Trophoblast cell (in vitro differentiated cells and primary cell): ENCODE results near the gene PTPRT.

ENCODE experiments used
- DNase-seq, 2 donors: peaks; one replicate each; pipeline ENCODE4 v3.0.0-alpha.2; 2016
- H2AFZ ChIP-seq: 2 replicates; pipeline ENCODE4 v1.6.1; 2013; ENCODE audit warnings: low read length, moderate library complexity, mild to moderate bottlenecking; ENCODE audit not compliant: insufficient read depth, poor library complexity
- H2AK5ac ChIP-seq: 2 replicates; pipeline ENCODE4 v1.6.1; 2013; ENCODE audit warnings: mild to moderate bottlenecking, low read length
- H2BK120ac ChIP-seq: 2 replicates; pipeline ENCODE4 v1.6.1; 2013; ENCODE audit warnings: low read length, mild to moderate bottlenecking, moderate library complexity; ENCODE audit not compliant: insufficient read depth, poor library complexity
- H2BK12ac ChIP-seq: 2 replicates; pipeline ENCODE4 v1.6.1; 2013; ENCODE audit warnings: mild to moderate bottlenecking, low read length, moderate library complexity
- H2BK5ac ChIP-seq: 2 replicates; pipeline ENCODE4 v1.6.1; 2013; ENCODE audit warnings: low read length, low read depth, moderate library complexity, mild to moderate bottlenecking; ENCODE audit not compliant: poor library complexity
- H3K14ac ChIP-seq: 2 replicates; pipeline ENCODE4 v1.6.1; 2013; ENCODE audit warnings: mild to moderate bottlenecking, low read length
- H3K18ac ChIP-seq: 2 replicates; pipeline ENCODE4 v1.6.1; 2013; ENCODE audit warnings: mild to moderate bottlenecking, low read length
- H3K23ac ChIP-seq: 2 replicates; pipeline ENCODE4 v1.6.1; 2013; ENCODE audit warnings: low read length
- H3K27ac ChIP-seq: 2 replicates; pipeline ENCODE4 v1.5.1; 2013; ENCODE audit warnings: low read depth, mild to moderate bottlenecking, inconsistent platforms, low read length, moderate library complexity
- H3K27me3 ChIP-seq: 2 replicates; pipeline ENCODE4 v1.6.1; 2013; ENCODE audit warnings: inconsistent platforms, mild to moderate bottlenecking, low read length, moderate library complexity; ENCODE audit not compliant: insufficient read depth
- H3K36me3 ChIP-seq, 2 experiments: 1 replicate in 1 of 2; 2 replicates in 1 of 2; pipeline ENCODE4 v1.6.1; 2013; ENCODE audit warnings: low read length in 2 of 2, mild to moderate bottlenecking in 2 of 2, moderate library complexity in 1 of 2; ENCODE audit not compliant: insufficient read depth in 2 of 2, control insufficient read depth in 1 of 2
- H3K4ac ChIP-seq: 2 replicates; pipeline ENCODE4 v1.6.1; 2013; ENCODE audit warnings: low read depth, mild to moderate bottlenecking, low read length, moderate library complexity
- H3K4me1 ChIP-seq, 2 experiments: 1 replicate in 1 of 2; 2 replicates in 1 of 2; pipeline ENCODE4 v1.6.1; 2013; ENCODE audit warnings: low read length in 2 of 2, mild to moderate bottlenecking in 2 of 2, moderate library complexity in 1 of 2; ENCODE audit not compliant: insufficient read depth in 2 of 2, control insufficient read depth in 1 of 2
- H3K4me2 ChIP-seq: 2 replicates; pipeline ENCODE4 v1.6.1; 2013; ENCODE audit warnings: inconsistent platforms, mild to moderate bottlenecking, low read length, moderate library complexity
- H3K4me3 ChIP-seq: 2 replicates; pipeline ENCODE4 v1.5.1; 2013; ENCODE audit warnings: mild to moderate bottlenecking, low read depth, low read length, inconsistent platforms
- H3K79me1 ChIP-seq: one replicate; pipeline ENCODE4 v1.6.1; 2013; ENCODE audit warnings: low read length
- H3K79me2 ChIP-seq: 2 replicates; pipeline ENCODE4 v1.6.1; 2013; ENCODE audit warnings: low read length, mild to moderate bottlenecking; ENCODE audit not compliant: control insufficient read depth, insufficient read depth, poor library complexity
- H3K9ac ChIP-seq: 2 replicates; pipeline ENCODE4 v1.6.1; 2013; ENCODE audit warnings: mild to moderate bottlenecking, low read length
- H3K9me3 ChIP-seq: 2 replicates; pipeline ENCODE4 v1.6.1; 2013; ENCODE audit warnings: low read depth, mild to moderate bottlenecking, control low read depth, inconsistent platforms, low read length; ENCODE audit not compliant: insufficient read depth
- H4K12ac ChIP-seq: 2 replicates; pipeline ENCODE4 v1.6.1; 2013; ENCODE audit warnings: low read depth, mild to moderate bottlenecking, low read length, moderate library complexity
- H4K8ac ChIP-seq: 2 replicates; pipeline ENCODE4 v1.6.1; 2013; ENCODE audit warnings: low read depth, mild to moderate bottlenecking, low read length, moderate library complexity
- H4K91ac ChIP-seq: one replicate; pipeline ENCODE4 v1.6.1; 2013; ENCODE audit warnings: low read depth, mild to moderate bottlenecking, low read length, moderate library complexity
- WGBS: extraction: QIAGEN DNeasy Blood & Tissue Kit; methylation state at CpG from one replicate; pipeline ENCODE4 v1.1.7; 2013; ENCODE audit warnings: missing lambda C conversion rate; ENCODE audit not compliant: insufficient read length, insufficient coverage; ENCODE audit errors: extremely low coverage; 5-methylcytosine and 5-hydroxymethylcytosine counted together

Gene PTPRT

DNA sequence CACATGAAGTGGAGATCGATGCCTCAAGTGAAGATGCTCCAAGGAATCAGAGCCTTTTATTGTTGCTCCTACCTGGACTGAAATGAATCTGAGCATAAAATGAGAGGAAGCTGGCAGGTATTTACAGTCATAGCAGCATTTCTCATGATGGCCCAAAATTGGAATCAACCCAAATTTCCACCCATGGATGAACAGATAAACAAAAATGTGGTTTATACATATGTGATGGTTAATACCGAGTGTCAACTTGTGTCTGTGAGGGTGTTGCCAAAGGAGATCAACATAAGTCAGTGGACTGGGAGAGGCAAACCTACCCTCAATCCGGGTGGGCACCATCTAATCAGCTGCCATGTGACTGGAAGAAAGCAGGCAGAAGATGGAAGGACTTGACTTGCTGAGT lies 178.2 kb downstream of the PTPRT start:
- no peak overlapping the region for H2BK5ac ChIP-seq
- H4K12ac ChIP-seq: no peak overlapping the region
- H3K23ac ChIP-seq: no peak overlapping the region
- H3K4me2 ChIP-seq: no peak overlapping the region
- no peaks in the 10 kb centered on the region for H3K79me2 ChIP-seq
- H3K36me3 ChIP-seq: no peaks in the 10 kb centered on the region
- no peak overlapping the region for H4K91ac ChIP-seq
- no CpG with 5 or more reads among the region's 3 CpGs for WGBS
- no peak overlapping the region for H2BK120ac ChIP-seq
- no peak overlapping the region for H2AFZ ChIP-seq
- no peak overlapping the region for H3K4me3 ChIP-seq
- H3K27ac ChIP-seq: no peak overlapping the region
- H2AK5ac ChIP-seq: no peak overlapping the region
- H3K79me1 ChIP-seq: no peaks in the 10 kb centered on the region
- no peak for DNase-seq
- no peaks in the 10 kb centered on the region for H3K4me1 ChIP-seq
- no peaks in the 10 kb centered on the region for H3K27me3 ChIP-seq
- H3K18ac ChIP-seq: no peak overlapping the region
- H3K9ac ChIP-seq: no peak overlapping the region
- peaks cover 2% of the 10 kb centered on the region for H3K9me3 ChIP-seq
- no peak overlapping the region for H4K8ac ChIP-seq
- no peak overlapping the region for H3K4ac ChIP-seq
- H3K14ac ChIP-seq: no peak overlapping the region
- H2BK12ac ChIP-seq: no peak overlapping the region

DNA sequence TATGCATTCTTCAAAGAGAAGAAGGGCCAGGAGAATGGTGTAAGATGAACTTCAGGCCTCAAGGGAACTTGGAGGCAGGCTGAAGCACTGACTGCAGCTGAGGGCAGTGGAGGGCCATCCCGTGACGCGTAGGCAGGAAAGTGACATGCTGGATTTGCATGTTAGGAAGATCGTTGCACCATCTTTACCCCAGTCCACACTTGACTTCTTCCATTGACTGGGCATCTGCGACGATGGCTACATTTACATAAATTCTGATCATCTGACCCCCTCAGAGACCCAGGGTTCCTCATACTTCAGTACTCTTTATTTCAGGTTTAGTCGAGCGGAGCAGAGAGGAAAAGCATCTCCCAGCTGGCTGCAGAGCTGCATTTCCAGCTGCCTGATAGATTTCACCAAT lies 180.2 kb downstream of the PTPRT start:
- Histone ChIP-seq H3K27me3 (no peaks in the 10 kb centered on the region), H3K79me1 (no peaks in the 10 kb centered on the region), H3K4me1 (no peaks in the 10 kb centered on the region), H3K18ac (no peak overlapping the region), H3K4me2 (no peak overlapping the region), H4K8ac (no peak overlapping the region), H3K9ac (no peak overlapping the region), H3K79me2 (no peaks in the 10 kb centered on the region), H3K27ac (no peak overlapping the region), H3K4me3 (no peak overlapping the region), H3K4ac (no peak overlapping the region), H2BK120ac (no peak overlapping the region), H3K14ac (no peak overlapping the region), H4K91ac (no peak overlapping the region), H3K23ac (no peak overlapping the region), H2AFZ (no peak overlapping the region), H4K12ac (no peak overlapping the region), H3K36me3 (no peaks in the 10 kb centered on the region), H2AK5ac (no peak overlapping the region), H2BK5ac (no peak overlapping the region), H2BK12ac (no peak overlapping the region), H3K9me3 (peaks cover 2% of the 10 kb centered on the region)
- no peak for DNase-seq
- no CpG with 5 or more reads among the region's 8 CpGs for WGBS

GRCh38 chr20:43007525-43007924 lies 182.2 kb downstream of the PTPRT start:
- Histone ChIP-seq H2AK5ac (no peak overlapping the region), H3K4me3 (no peak overlapping the region), H3K9me3 (peaks cover 2% of the 10 kb centered on the region), H2AFZ (no peak overlapping the region), H3K36me3 (no peaks in the 10 kb centered on the region), H3K79me2 (no peaks in the 10 kb centered on the region), H3K9ac (no peak overlapping the region), H3K18ac (no peak overlapping the region), H3K4me2 (no peak overlapping the region), H3K4ac (no peak overlapping the region), H2BK12ac (no peak overlapping the region), H3K27me3 (no peaks in the 10 kb centered on the region), H4K91ac (no peak overlapping the region), H3K79me1 (no peaks in the 10 kb centered on the region), H3K4me1 (no peaks in the 10 kb centered on the region), H3K14ac (no peak overlapping the region), H3K27ac (no peak overlapping the region), H4K12ac (no peak overlapping the region), H2BK5ac (no peak overlapping the region), H4K8ac (no peak overlapping the region), H3K23ac (no peak overlapping the region), H2BK120ac (no peak overlapping the region)
- no CpG with 5 or more reads among the region's 5 CpGs for WGBS
- no peak for DNase-seq

DNA sequence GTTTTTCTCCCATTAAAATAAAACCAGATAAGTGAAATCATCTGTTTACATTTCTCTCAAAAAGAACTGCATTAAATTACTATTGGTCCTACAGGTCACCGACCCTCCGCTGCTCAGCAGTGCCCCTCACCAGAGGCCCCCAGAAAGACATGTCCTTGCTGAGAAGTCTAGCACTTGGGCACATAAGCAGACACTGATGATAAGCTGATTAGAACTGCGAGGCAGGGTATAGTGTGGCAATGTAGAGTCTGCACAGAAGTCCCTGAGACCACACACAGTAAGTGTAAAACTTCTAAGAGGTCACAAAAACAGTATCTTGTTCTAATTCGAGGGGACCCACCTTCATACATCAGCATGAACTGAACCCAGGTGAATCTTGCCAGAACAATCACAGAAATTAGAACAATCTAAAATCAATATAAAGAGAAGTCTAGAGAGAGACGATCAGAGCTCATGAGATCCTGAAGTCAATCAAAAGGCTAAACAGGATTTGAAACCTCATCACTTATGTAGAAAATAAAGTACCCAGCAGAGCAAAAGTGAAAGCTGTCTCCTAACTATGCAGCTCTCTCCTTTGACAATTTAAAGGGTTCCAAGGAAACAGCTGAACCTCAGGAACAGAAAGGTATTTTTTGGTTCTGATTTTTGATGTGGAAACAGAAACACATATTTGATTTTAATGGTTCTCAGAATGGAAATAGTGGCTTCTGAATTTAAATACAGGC lies 182.9 kb downstream of the PTPRT start:
- Histone ChIP-seq H3K9me3 (peaks cover 2% of the 10 kb centered on the region), H3K4me2 (no peak overlapping the region), H3K4me3 (no peak overlapping the region), H4K8ac (no peak overlapping the region), H2AK5ac (no peak overlapping the region), H3K79me1 (no peaks in the 10 kb centered on the region), H2BK5ac (no peak overlapping the region), H2AFZ (no peak overlapping the region), H3K36me3 (no peaks in the 10 kb centered on the region), H3K23ac (no peak overlapping the region), H2BK120ac (no peak overlapping the region), H3K4ac (no peak overlapping the region), H3K79me2 (no peaks in the 10 kb centered on the region), H4K91ac (no peak overlapping the region), H3K27ac (no peak overlapping the region), H3K14ac (no peak overlapping the region), H3K18ac (no peak overlapping the region), H2BK12ac (no peak overlapping the region), H3K9ac (no peak overlapping the region), H4K12ac (no peak overlapping the region), H3K27me3 (no peaks in the 10 kb centered on the region), H3K4me1 (no peaks in the 10 kb centered on the region)
- no peak for DNase-seq
- WGBS: no CpG with 5 or more reads among the region's 5 CpGs
